ENCODE results near the gene CDC42BPA. TPM values are rescaled to one million over a fixed set of nuclear protein-coding genes. Genes with fewer than 3 reads are reported as not detected.

CDC42BPA gene
- polyA plus RNA-seq, 3 donors, result 0.20 to 0.45 (median 0.39) TPM

GRCh38 chr1:226983247-226983991 is 334.9 kb downstream of the CDC42BPA start:
- Histone ChIP-seq H3K79me2 (ENCODE audit: insufficient read depth, low read length) (no peaks in the 10 kb centered on the region), H3K4me2 (replicated peaks; ENCODE audit: extremely low read depth, low read length, poor library complexity, severe bottlenecking) (no peak overlapping the region), H2AFZ (ENCODE audit: insufficient read depth, low read depth, low read length, poor library complexity, severe bottlenecking) (no peak overlapping the region), H3K9me3 (replicated peaks in 1 of 2; ENCODE audit: control insufficient read depth in 1 of 2, insufficient read depth in 1 of 2, low read length in 2 of 2) (no peaks in the 10 kb centered on the region), H3K4me3 (replicated peaks in 1 of 3; ENCODE audit: low read depth in 2 of 3, low read length in 3 of 3) (no peak overlapping the region), H4K20me1 (ENCODE audit: insufficient read depth, low read length) (no peaks in the 10 kb centered on the region), H3K4me1 (ENCODE audit: control insufficient read depth in 1 of 2, insufficient read depth in 2 of 2, low read length in 2 of 2) (no peaks in the 10 kb centered on the region), H3K9ac (ENCODE audit: insufficient read depth, low read length, poor library complexity, severe bottlenecking) (no peak overlapping the region), H3K36me3 (replicated peaks in 1 of 2; ENCODE audit: control insufficient read depth in 1 of 2, insufficient read depth in 2 of 2, low read length in 2 of 2) (peaks cover 75 to 92% of the 10 kb centered on the region in 2 donors), H3K27me3 (ENCODE audit: control insufficient read depth in 2 of 2, insufficient read depth in 2 of 2, low read length in 2 of 2) (no peaks in the 10 kb centered on the region), H3K27ac (ENCODE audit: low read depth in 1 of 2, low read length in 2 of 2) (no peak overlapping the region)
- Mint-ChIP-seq H3K27me3 (ENCODE audit: low read depth in 3 of 3) (peaks cover 0 to 2% (median 0%) of the 10 kb centered on the region in 3 donors), H3K27ac (peak overlapping the region in 1 of 7 donors; percentile 80), H3K4me3 (no peak overlapping the region), H3K36me3 (peaks cover 57 to 79% of the 10 kb centered on the region in 2 donors), H3K4me1 (peaks cover 2% of the 10 kb centered on the region), H3K9me3 (no peaks in the 10 kb centered on the region)
- no peak for TF ChIP-seq CTCF (IDR thresholded peaks at IDR 0.05)
- intact Hi-C loops (cut with micrococcal nuclease), result no loop called here
- no peak for DNase-seq
- WGBS (ENCODE audit: insufficient coverage), result 99% methylated on average over 15 of the region's 18 CpGs

GRCh38 chr1:226982451-226983177 is 335.7 kb downstream of the CDC42BPA start:
- no peak for TF ChIP-seq CTCF (IDR thresholded peaks at IDR 0.05)
- no peak overlapping the region for H3K4me3 Mint-ChIP-seq
- Histone ChIP-seq H3K27ac (ENCODE audit: low read depth in 1 of 2, low read length in 2 of 2) (no peak overlapping the region), H2AFZ (ENCODE audit: insufficient read depth, low read depth, low read length, poor library complexity, severe bottlenecking) (no peak overlapping the region), H3K4me1 (ENCODE audit: control insufficient read depth in 1 of 2, insufficient read depth in 2 of 2, low read length in 2 of 2) (no peaks in the 10 kb centered on the region), H3K4me2 (replicated peaks; ENCODE audit: extremely low read depth, low read length, poor library complexity, severe bottlenecking) (no peak overlapping the region), H3K79me2 (ENCODE audit: insufficient read depth, low read length) (no peaks in the 10 kb centered on the region), H3K9me3 (replicated peaks in 1 of 2; ENCODE audit: control insufficient read depth in 1 of 2, insufficient read depth in 1 of 2, low read length in 2 of 2) (no peaks in the 10 kb centered on the region), H3K9ac (ENCODE audit: insufficient read depth, low read length, poor library complexity, severe bottlenecking) (no peak overlapping the region), H3K4me3 (replicated peaks in 1 of 3; ENCODE audit: low read depth in 2 of 3, low read length in 3 of 3) (no peak overlapping the region), H4K20me1 (ENCODE audit: insufficient read depth, low read length) (no peaks in the 10 kb centered on the region), H3K27me3 (ENCODE audit: control insufficient read depth in 2 of 2, insufficient read depth in 2 of 2, low read length in 2 of 2) (no peaks in the 10 kb centered on the region), H3K36me3 (replicated peaks in 1 of 2; ENCODE audit: control insufficient read depth in 1 of 2, insufficient read depth in 2 of 2, low read length in 2 of 2) (peaks cover 80 to 93% of the 10 kb centered on the region in 2 donors)
- 97% methylated on average over 21 of the region's 31 CpGs for WGBS (ENCODE audit: insufficient coverage)
- no peaks in the 10 kb centered on the region for H3K4me1 Mint-ChIP-seq
- H3K36me3 Mint-ChIP-seq, result peaks cover 55 to 81% of the 10 kb centered on the region in 2 donors
- peak overlapping the region in 1 of 7 donors; percentile 80 for H3K27ac Mint-ChIP-seq
- DNase-seq, result no peak
- intact Hi-C loops (cut with micrococcal nuclease), result no loop called here
- H3K9me3 Mint-ChIP-seq, result no peaks in the 10 kb centered on the region
- no peaks in the 10 kb centered on the region for H3K27me3 Mint-ChIP-seq (ENCODE audit: low read depth in 3 of 3)
